ENCODE results near the gene TBX10.

- no peak for TF ChIP-seq POLR2A (IDR thresholded peaks at IDR 0.05; ENCODE audit: borderline replicate concordance, extremely low read depth, insufficient read depth, insufficient read length)
- TF ChIP-seq SIN3A (IDR thresholded peaks at IDR 0.05; ENCODE audit: low read depth): no peak
Measured at GRCh38 chr11:67652965-67653845, 13.6 kb upstream of the TBX10 start.

Measured in HCT116 (cell line).